Ammon's horn (tissue), 1 donor: ENCODE measurements around the gene TUBA1B.

Experiments used
- DNase-seq: peaks from one replicate; pipeline ENCODE4 v3.0.0-alpha.2; 2016; ENCODE audit warnings: low spot score

Gene TUBA1B

GRCh38 chr12:49126852-49127763, 4.1 kb downstream of the TUBA1B start:
- no peak for DNase-seq

DNA sequence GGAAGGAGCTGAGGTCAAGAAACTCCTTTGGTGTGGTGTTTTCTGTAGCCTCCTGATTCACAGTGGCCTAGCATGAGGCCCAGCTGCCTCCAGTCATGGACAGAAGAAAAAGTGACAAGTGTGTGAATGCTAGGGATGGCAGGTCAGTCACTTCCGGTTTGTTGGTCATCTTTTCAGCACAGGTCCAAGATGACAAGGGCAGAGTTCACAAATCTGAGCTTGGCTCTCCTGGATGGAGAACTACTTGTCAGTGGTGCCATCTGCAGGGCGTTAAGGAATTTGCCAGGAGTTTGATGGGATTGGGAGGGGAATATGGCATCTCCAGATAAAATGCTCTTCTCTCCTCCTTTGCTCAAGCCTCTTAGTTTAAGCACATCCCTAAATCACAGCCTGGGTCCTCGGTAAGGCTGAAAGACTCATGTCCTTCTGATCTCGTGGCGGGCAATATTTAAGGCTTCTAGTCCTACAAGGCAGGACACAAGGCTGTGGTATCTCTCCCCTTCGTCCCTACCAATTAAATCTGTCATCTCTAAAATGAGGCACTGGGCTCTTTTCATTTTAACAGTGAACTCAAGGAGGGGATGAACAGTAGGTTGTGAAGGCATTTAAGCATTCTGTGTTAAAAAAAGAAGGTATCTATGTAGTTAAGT, 10.0 kb downstream of the TUBA1B start:
- peak; percentile 83 for DNase-seq

DNA sequence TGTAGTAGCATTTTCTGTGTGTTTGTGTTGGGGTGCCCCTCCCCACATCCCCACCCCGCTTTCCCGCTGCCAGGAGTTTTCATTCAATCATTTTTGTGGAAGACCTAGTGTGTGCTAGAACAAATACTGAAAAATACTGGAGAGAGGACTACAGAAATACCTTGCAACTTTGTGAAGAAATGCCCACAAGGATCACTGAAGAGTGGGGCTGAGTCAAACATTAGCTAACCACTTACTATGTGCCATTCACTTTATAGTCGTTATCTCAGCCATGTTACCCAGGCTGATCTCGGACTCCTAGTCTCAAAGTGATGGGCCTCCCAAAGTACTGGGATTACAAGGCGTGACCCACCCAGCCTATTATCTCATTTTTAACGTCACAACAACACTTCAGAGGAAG, 20.0 kb downstream of the TUBA1B start:
- DNase-seq: no peak

DNA sequence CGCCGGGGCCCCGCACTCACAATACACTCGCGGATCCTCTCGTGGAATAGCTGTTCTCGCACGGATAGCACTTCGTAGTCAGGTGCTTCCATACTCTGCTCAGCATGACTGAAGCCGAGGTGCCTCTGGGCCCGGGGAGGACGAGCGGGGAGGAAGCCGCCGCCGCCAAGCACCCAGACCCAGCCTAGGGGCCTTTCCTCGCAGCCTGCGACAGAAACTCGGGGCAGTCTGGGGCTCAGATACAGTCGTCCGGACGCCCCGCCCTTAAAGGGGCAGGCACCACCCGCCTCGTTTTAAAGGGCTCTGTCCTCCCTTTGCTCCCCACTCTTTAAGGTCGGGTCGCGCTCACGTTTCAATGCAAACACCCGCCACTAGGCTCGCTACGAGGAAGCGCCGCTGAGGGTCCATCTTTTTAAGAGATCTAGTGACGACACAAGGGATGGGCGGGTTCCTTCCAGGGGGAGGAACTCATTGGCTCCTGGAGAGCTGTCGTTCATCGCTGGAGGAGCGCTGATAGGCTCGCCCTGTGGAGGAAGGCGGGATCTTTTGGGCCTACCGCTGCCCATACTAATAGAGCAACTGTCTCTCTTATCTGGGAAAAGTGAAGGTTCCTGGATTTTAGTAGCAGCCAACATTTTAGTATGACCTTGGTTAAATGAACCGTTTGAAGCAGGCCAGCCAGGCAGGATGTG, 20.6 kb downstream of the TUBA1B start, which contains the start of gene LMBR1L:
Gene LMBR1L (minus strand): TSS at position 384 of the 692 bp plus-strand sequence. CDS start 292 bp downstream, at position 92.
- peak; percentile 99 for DNase-seq

- peak; percentile 27 for DNase-seq
Observed at GRCh38 chr12:49109641-49110463, 21.3 kb downstream of the TUBA1B start.

GRCh38 chr12:49108958-49109404, 22.2 kb downstream of the TUBA1B start:
- peak; percentile 58 for DNase-seq

DNA sequence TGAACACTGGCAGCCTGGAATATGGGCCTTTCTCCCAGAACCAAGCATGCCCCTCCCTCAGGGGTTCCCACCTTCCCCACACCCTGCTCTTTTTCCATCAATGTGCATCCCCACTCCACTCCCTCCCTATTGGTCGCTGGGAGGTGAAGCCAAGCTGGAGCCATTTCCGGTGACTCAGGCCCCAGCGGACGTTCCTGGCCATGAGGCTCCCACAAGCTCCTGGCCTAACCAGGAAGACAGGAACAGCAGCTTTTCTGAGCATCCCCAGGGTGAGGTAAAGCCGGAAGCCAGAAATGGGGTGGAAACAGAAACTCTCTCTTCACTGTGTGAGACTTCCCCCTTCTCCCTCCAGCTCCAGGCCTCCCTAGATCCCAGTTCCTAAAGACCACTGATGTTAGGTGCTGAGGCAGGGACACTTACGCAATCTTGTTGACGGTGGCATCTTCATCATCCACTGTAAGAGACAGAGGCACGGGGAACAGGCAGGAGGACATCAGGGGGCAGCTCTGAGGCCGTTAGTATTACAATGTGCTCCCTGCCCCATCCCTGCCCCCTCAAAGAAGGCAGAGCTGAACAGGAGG, 25.6 kb downstream of the TUBA1B start:
- no peak for DNase-seq

DNA sequence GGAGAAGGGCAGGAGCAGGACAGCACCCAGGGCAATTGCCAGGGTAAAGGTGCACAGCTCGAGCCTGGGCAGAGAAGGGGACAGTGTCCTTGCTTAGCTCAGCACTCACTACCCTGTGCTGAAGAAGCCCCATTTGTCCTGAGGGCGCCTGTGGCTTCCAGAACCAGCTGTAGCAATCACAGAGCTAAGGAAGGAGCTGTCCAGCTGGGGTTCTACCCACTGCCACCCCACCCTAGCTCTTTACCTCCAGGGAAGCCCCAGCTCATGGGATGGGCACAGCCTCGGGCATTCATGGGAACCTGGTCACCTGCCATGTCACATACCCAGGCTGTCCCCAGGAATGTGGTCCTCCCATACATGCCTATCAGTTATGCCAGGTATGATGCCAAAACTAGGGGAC, 26.4 kb downstream of the TUBA1B start:
- DNase-seq: no peak

GRCh38 chr12:49100380-49100779, 30.8 kb downstream of the TUBA1B start:
- no peak for DNase-seq

DNA sequence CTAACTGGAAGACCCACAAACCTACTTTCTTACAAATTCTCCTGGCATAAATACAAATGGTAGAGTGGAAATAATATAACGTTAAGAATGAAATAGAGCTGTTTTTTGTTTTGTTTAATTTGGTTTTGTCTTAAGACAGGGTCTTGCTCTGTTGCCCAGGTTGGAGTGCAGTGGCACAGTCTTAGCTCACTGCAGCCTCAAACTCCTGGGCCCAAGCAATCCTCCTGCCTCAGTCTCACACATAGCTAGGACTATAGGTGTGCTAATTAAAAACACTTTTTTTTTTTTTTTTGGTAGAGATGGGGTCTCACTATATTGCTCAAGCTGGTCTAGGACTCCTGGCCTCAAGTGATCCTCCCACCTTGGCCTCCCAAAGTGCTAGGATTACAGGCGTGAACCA, 32.5 kb downstream of the TUBA1B start:
- DNase-seq: no peak

GRCh38 chr12:49098035-49098451, 33.2 kb downstream of the TUBA1B start:
- peak; percentile 57 for DNase-seq

DNA sequence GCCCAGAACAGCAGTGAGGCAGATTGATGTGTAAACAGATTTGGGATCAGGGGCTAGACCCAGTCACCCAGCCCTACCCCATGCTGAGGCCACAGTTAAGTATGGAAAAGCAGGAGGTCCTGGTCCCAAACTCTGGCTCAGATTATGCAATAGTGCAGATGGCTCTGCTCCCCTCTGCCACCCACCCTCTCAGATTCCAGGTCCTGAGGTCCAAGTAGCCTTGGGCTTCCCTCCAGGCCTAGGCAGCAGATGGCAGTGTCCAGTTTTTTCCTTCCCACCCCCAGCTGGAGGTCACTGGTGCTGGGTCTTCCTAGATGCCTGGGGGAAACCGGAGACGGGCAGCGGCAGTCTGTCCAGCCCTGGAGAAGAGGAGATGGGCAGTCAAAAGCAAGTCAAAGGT, 33.8 kb downstream of the TUBA1B start:
- DNase-seq: no peak

- no peak for DNase-seq
Observed at GRCh38 chr12:49094975-49095365, 36.2 kb downstream of the TUBA1B start.

DNA sequence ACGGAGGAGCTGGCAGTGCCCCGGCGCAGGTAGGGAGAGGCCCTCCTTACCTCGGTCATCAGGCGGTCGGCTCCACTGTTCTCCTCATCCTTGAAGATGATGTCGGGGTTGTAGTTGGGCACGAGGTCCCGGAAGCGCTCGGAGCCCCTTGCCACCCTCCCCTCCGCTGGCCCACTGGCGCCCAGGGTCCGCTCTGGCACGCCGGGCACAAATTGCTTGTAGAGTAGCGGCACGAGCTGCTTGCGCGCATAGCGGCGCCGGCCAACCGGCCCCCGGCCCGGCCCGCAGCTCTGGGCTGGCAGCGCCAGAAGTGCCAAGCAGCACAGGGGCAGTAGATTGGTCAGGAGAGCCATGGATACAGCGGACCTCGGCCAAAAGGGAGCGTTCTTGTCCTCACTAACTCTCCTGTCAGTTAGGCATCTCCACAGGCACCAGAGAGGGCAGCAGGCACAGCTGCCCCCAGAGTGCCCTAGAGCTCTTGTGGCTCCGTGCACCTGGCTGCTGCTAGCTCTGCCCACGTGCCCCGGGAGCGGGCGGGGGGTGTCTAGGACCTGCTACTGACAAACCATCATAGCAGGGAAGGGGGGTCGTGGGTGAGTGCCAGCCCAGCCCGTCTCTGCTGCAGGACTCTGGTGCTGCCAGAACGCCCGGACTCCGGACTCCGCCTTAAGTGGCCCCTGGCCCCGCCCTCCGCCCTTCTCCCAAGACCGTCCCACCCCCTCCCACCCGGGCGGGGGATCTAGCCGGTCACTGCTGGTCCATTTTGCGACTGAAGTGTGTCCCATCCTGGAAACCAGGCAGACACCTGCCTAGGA, 36.8 kb downstream of the TUBA1B start, which contains the start of gene DHH:
Gene DHH (minus strand): TSS at position 642 of the 815 bp plus-strand sequence. CDS start 289 bp downstream, at position 353.
- peak; percentile 16 for DNase-seq

DNA sequence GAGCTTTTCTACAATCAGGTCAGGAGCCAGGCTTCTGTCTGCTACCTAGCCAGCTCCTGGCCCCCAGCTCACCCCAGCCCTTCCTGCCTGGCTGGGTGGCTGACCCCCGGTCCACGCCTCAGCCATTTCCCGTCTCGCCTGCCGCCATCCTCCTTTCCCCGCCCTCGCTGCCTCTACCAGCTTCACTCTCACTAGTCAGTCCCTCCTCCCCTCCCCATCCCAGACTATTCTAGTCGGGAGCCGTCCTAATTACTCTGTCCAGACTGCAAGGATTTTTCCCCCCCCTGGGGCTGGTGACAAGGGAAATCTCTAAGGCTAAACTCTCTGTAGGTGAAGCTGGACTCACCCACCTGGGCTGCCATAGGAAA, 37.4 kb downstream of the TUBA1B start:
- DNase-seq: no peak

- no peak for DNase-seq
Observed at GRCh38 chr12:49092816-49093406, 38.3 kb downstream of the TUBA1B start.

GRCh38 chr12:49092086-49092815, 38.9 kb downstream of the TUBA1B start:
- no peak for DNase-seq

DNA sequence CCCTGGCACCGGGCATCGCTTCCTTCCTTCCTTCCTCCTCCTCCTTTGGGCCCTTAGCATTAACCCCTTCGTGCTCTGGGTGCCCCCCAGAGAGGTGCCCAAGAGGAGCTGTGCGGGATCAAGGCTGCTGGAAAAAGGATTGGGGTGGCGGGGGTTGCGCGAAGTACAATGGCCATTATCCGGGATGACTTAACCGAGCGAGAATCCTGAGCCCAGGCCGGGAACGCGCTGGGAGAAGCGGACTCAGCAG, 39.4 kb downstream of the TUBA1B start:
- no peak for DNase-seq

DNA sequence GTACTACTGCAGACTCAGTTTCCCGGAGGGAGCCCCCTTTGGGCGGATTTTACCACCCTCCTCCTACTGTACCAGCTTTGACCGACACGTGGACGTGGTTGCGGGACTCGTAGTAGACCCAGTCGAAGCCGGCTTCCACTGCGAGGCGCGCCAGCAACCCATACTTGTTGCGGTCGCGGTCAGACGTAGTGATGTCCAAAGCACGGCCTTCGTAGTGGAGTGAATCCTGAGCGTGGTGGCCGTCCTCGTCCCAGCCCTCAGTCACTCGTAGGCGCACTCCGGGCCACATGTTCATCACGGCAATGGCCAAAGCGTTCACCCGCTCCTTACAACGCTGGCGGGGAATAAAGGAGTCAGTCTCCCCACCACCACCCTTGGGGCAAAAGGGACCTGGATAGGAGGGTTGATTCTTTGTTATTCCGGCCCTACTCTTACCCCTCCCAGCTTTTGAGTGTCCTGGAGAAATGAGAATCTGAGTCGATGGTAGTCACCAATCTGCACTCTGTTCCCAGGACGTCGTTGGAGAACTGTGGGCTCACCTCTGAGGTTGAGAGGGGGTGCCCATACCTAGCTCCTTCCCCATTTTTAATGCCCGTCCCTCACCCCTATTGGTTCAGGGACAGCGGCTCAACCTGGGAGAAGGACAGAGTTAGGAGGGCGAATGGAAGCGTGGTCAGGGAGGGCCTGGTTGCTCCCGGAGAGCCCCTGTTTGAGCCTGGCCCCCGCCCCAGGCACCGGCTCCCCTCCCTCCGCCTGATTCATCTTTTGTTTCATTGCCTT, 39.9 kb downstream of the TUBA1B start:
- DNase-seq: no peak
